Gastroesophageal sphincter (tissue), 3 donors: ENCODE results near the gene CYTH3.

Experiments used
- EP300 ChIP-seq: sonication (generic); formaldehyde crosslinking; IDR thresholded peaks from one replicate; pipeline ENCODE4 v1.6.1; 2017; ENCODE audit warnings: antibody characterized with exemption, mild to moderate bottlenecking
- POLR2A ChIP-seq, 2 donors: fragments of 450-650 bp; IDR thresholded peaks; one replicate each; pipeline ENCODE4 v1.6.1; 2017; ENCODE audit warnings: antibody characterized with exemption in 2 of 2, mild to moderate bottlenecking in 2 of 2, moderate library complexity in 1 of 2
- TF ChIP-seq, protein P1 (sequence below), 4 experiments: fragments of 200-600 bp in 2 of 4; fragments of 450-650 bp in 2 of 4; sonication (generic) in 1 of 4; IDR thresholded peaks; one replicate each; pipeline ENCODE4 v1.5.1; 2017 to 2019; ENCODE audit warnings: antibody characterized with exemption in 4 of 4, mild to moderate bottlenecking in 2 of 4, moderate library complexity in 2 of 4

- no peak for TF ChIP-seq POLR2A (IDR thresholded peaks at IDR 0.05)
- TF ChIP-seq, protein P1, sequence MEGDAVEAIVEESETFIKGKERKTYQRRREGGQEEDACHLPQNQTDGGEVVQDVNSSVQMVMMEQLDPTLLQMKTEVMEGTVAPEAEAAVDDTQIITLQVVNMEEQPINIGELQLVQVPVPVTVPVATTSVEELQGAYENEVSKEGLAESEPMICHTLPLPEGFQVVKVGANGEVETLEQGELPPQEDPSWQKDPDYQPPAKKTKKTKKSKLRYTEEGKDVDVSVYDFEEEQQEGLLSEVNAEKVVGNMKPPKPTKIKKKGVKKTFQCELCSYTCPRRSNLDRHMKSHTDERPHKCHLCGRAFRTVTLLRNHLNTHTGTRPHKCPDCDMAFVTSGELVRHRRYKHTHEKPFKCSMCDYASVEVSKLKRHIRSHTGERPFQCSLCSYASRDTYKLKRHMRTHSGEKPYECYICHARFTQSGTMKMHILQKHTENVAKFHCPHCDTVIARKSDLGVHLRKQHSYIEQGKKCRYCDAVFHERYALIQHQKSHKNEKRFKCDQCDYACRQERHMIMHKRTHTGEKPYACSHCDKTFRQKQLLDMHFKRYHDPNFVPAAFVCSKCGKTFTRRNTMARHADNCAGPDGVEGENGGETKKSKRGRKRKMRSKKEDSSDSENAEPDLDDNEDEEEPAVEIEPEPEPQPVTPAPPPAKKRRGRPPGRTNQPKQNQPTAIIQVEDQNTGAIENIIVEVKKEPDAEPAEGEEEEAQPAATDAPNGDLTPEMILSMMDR (IDR thresholded peaks at IDR 0.05) = no peak
- no peak for TF ChIP-seq EP300
These were observed 4.2 kb downstream of the CYTH3 start for GRCh38 chr7:6268023-6268900.
